Muscle of arm (tissue), 12 donors: Measurements from ENCODE around the gene ZBTB22. TPM values are rescaled to one million over a fixed set of nuclear protein-coding genes. Genes with fewer than 3 reads are reported as not detected.
"Not testable (repeated sequence)": the region's sequence is repeated elsewhere in the genome, so short reads cannot be mapped to it uniquely, and the experiment has no call there.

ENCODE experiments used
- DNase-seq: peaks from one replicate; pipeline ENCODE4 v3.0.0-alpha.2; 2013
- polyA plus RNA-seq, 12 donors: library from polyadenylated mRNA; unstranded; fragments of 120-200 nt; gene quantifications; one replicate each; pipeline ENCODE4 v1.2.1, GENCODE V29; 2013; ENCODE audit not compliant: insufficient read length in 12 of 12

ZBTB22 gene
- polyA plus RNA-seq, 12 donors: 10.9 to 35.6 (median 14.3) TPM; not detected in 1

DNA sequence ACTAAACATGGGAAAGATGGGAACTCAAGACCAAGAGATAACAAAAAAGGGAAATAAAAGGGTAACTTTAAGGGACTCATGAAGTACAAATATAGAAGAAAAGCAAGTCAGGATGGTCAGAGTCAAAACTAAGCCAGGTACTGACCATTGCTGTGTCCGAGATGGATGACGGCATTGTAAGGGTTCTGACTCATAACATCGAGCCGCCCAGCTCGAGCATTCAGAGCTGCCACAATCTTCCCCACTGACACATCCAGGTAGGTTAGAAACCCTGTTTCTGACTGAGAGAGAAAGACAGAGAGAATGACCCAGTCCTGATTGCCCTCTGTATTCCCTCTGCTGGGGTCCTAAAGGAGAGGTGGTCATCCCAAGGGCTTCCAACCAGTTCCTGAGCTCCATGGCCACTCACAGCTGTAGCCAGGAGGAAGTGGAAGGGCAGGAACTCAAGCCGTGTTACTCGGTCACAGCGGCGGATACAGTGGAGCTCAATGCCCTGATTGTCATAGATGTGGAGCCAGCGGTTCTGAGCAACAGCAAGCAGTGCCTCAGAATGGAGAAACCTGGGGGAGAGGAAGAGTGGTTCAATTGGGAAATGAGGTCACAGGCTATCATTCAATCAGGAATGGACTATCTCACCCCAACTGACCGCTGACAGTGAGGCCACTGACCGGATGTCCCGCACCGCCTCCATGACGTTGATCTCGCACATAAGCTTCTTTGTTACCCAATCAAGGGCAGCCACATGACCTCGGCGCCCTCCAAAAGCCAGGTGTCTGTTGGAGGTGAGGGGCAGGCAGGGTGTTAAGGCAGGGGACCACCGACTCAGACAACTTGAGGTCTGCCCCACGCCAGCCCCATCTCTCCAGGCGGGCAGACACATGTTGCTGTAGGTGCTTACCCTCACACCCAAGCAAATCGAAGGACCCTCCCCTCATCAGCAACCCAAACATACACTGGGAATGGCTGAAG is 30.3 kb downstream of the ZBTB22 start:
- DNase-seq: no peak

DNA sequence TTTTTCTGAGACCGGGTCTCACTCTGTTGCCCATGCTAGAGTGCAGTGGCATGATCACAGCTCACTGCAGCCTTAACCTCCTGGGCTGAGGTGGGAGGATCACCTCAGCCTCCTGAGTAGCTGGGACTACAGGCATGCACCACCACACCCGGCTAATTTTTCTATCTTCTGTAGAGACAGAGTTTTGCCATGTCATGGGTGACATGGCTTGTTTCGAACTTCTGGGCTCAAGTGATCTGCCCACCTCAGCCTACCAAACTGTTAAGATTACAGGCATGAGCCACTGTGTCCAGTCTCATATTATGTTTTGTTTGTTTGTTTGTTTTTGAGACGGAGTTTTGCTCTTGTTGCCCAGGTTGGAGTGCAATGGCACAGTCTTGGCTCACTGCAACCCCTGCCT is 32.3 kb downstream of the ZBTB22 start:
- DNase-seq: not testable (repeated sequence)

DNA sequence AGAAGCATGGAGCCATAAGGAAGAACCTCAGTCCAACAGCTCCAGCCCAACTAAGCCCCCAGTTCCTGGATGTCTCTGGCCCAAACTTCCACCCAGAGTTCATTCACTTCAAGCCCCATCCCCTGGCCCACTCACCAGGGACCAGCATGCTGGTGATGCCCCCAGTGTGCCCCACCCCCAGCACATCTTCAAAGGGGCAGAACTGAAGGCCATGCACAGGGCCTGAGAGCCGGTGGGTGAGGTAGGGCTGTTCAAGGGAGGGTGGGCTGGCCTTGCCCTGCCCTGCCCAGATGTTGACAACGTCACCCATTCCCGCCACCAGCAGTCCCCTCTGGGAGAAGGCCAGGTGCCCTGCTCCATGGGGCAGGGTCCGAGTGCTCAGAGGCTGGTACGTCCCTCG is 37.0 kb downstream of the ZBTB22 start:
- no peak for DNase-seq

DNA sequence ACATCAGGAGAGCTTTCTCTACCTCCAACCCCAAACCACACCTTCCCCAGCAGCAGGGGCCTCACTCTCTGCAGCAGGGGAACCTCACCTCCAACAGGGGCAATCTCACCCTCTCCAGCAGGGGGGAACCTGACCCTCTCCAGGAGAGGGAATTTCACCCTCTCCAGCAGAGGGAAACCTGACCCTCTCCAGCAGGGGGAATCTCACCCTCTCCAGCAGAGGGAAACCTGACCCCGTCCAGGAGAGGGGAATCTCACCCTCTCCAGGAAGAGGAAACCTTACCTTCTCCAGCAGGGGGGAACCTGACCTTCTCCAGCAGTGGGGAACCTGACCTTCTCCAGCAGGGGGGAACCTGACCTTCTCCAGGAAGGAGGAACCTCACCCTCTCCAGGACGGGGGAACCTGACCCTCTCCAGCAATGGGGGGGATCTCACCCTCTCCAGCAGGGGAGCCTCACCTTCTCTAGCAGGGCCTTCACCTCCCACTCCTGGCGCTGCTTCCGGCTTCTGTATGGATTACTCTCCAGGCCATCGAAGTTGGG is 37.5 kb downstream of the ZBTB22 start:
- no peak for DNase-seq

DNA sequence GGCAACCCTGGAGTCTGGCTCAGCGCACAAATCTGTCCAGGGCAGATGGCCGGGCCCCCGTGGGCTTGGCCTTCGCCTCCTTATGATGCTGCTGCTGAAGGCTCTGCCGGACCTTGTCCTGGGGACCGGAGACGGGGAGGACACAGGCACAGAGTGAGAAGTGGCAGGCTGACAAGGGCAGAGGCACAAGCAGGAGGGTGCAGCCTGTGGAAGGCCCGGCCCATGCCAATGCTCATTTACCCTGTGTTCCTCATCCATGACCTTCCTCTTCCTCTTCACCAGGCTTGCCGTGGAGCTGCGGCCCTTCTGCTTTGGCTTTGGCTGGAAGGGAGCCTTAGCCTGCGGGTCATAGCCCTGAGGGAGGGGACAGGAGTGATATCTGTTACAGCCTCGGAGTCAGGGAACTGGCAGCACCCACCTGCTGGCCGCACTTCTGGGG is 38.3 kb downstream of the ZBTB22 start:
- no peak for DNase-seq

DNA sequence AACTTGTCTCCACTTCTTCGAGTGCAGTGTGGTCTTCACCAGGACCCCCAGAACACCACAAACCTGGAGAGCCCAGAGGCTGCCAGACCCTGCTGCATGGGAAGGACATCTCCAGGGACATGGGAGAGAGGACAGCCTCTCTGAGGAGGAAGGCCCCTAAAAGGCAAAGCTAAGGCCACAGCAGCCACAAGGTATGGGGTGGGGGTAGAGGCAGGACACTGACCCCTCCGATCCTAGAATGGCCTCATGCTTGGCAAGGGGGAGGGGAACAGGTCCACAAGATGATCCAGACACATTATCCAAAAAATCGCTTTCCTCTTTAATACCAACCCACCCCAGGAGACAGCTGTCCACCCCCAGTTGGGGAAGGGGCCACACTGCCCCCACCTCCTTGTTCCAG is 38.7 kb downstream of the ZBTB22 start:
- DNase-seq: no peak

DNA sequence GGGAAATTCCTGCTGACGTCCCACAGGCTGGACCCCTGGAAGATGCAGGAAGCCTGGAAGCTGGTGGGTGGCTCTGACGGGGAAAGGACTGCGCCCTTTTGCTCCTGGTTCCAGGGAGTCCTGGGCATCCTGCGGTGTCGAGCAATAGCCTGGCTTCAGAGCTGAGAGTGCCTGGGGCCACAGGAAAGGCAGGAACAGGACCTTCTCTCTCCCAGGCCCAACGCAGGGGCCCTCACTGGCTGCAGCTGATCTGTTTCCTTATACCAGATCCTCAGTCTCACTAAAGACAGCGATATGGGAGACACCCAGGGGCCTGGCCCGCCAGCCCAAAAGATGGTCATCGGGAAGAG is 39.2 kb downstream of the ZBTB22 start:
- DNase-seq: no peak

DNA sequence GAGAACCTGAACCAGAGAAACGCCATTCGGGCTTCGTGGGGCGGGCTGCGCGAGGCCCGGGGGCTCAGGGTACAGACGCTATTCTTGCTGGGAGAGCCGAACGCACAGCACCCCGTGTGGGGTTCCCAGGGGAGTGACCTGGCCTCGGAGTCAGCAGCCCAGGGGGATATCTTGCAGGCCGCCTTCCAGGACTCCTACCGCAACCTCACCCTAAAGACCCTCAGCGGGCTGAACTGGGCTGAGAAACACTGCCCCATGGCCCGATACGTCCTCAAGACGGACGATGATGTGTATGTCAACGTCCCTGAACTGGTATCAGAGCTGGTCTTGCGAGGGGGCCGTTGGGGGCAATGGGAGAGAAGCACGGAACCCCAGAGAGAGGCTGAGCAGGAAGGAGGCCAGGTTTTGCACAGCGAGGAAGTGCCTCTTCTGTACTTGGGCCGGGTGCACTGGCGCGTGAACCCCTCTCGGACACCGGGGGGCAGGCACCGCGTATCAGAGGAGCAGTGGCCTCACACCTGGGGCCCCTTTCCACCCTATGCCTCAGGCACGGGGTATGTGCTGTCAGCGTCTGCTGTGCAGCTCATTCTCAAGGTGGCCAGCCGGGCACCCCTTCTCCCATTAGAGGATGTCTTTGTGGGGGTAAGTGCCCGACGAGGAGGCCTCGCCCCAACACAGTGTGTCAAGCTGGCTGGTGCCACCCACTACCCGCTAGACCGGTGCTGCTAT is 39.7 kb downstream of the ZBTB22 start:
- no peak for DNase-seq

DNA sequence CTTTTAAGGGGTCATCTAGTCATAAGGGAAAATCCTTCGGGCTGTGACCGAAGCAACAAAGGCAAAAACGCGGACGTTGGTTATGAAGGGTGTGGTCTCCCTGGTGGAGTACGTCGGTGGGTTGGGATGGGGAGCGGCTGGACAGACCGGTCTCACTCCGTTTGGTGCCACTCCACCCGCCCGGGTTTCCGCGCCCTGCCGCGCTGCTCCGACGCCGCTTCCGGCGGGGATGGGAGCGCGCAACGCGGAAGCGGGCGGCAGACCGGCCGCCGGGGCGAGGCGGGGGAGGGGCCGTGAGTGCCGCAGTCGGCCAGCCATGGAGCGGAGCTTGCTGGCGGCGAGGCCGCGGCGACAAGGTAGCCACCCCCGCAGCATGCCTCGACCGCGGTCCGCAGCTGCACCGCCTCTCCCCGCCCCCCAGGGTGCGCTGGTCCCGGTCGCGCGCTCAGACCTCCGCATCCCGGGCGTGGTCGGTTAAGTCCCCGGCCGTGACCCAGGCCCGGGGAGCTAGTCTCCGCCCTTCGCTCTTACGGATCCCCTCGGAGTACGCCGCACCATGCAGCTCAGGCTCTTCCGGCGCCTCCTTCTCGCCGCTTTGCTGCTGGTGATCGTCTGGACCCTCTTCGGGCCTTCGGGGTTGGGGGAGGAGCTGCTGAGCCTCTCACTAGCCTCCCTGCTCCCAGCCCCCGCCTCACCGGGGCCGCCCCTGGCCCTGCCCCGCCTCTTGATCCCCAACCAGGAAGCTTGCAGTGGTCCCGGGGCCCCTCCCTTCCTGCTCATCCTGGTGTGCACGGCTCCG is 40.5 kb downstream of the ZBTB22 start, which contains the start of gene B3GALT4:
TSS of gene B3GALT4 (plus strand) at position 260 of the 799 bp plus-strand sequence. CDS start at position 557, 297 bp downstream.
- peak; percentile 63 for DNase-seq

DNA sequence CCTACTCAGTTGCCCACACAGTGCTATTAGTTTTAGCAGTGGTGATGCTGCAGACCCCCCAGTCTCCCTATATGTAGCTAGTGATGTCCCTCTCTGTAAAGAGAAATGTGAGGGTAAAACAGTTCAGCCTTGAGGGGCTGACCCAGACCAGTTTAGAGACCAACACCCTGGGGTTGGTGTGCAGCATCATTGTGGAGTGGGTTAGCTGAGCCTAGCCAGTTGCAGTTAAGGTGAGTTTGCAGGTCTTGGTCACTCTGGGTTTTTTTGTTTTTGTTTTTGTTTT is 41.0 kb downstream of the ZBTB22 start:
- DNase-seq: no peak

DNA sequence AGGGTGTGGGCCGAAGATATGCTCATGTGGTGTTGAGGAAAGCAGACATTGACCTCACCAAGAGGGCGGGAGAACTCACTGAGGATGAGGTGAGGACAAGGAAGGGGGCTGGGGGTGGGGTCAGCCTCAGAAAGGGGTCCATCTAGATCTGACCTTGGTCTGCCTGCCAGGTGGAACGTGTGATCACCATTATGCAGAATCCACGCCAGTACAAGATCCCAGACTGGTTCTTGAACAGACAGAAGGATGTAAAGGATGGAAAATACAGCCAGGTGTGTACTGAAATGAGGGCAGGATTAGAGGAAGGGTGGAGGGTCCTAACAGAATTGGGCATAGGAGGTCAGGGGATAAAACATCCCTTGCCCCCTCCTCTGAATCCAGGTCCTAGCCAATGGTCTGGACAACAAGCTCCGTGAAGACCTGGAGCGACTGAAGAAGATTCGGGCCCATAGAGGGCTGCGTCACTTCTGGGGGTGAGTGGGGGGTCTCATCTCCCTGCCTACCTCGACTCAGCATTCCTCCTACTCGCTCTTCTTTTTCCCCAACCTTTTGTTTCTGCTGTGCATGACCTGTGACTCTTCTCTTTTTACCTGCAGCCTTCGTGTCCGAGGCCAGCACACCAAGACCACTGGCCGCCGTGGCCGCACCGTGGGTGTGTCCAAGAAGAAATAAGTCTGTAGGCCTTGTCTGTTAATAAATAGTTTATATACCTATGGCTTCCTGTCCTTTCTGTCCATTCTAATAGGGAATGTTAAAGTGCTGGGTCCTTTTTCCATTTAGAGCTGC is 41.6 kb downstream of the ZBTB22 start:
- not testable (repeated sequence) for DNase-seq

DNA sequence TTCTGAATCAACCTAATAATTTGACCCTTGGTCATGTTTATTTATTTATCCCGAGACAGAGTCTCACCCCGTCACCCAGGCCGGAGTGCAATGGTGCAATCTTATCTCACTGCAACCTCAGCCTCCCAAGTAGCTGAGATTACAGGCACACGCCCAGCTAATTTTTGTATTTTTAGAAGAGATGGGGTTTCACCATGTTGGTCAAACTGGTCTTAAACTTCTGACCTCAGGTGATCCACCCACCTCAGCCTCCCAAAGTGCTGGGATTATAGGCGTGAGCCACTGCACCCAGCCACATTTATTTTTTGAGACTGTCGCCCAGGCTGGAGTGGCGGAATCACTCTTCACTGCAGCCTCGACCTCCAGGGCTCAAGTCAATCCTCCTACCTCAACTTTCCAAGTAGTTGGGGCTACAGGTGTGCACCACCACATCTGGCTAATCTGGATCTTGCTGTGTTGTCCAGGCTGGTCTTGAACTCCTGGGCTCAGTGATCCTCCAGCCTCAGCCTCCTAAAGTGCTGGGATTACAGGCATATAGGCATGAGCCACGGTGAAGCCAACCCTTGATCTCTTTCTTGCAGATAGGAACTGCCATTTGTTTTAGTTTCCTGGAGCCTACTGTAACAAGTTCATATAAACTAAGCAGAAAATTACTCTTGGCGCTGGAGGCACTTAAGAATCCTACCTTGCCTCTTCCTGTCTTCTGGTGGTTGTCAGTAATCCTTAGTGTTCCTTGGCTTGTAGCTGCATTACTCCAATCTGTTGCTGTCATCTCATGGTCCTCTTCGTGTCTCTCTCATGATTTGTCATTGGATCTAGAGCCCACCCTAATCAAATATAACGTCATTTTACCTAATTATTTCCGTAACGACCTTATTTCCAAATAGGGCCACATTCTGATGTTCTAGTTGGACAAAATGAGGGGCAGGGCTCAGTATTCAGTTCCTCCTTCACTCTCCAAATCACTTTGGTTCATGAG is 43.3 kb downstream of the ZBTB22 start:
- DNase-seq: no peak

DNA sequence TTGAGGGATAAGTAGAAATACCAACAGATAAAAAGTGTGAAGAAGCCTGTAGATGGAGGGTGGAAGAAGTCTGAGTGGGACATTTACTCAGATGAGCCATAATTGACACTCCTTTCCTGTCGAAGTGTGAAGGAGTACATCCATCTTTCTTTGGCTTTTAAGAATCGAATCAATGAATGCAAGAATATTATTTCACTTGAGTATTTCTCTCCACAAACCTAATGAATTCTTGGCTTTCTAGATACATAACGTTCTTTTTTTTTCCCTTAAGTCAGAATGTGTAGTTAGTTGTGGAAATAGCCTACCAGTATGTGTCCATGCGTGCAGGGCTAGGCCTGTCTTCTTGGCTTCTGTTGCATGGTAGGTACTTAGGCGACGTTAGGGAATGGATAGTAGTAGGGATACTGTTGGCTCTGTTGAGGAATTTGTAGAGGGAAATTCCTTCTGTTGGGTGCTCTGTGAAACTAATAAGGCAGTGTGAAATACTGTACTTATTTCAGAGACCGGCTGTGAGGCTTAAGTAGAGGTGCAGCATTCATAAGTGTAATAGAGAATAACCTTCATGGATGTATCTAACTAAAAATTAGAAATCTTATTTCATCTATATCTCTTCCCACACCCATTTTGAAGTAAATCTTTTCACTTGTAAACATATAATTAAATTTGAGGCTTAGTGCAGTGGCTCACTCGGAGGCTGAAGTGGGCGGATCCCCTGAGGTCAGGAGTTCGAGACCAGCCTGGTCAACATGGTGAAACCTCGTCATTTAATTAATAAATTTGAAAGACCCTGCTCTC is 44.2 kb downstream of the ZBTB22 start:
- no peak for DNase-seq

DNA sequence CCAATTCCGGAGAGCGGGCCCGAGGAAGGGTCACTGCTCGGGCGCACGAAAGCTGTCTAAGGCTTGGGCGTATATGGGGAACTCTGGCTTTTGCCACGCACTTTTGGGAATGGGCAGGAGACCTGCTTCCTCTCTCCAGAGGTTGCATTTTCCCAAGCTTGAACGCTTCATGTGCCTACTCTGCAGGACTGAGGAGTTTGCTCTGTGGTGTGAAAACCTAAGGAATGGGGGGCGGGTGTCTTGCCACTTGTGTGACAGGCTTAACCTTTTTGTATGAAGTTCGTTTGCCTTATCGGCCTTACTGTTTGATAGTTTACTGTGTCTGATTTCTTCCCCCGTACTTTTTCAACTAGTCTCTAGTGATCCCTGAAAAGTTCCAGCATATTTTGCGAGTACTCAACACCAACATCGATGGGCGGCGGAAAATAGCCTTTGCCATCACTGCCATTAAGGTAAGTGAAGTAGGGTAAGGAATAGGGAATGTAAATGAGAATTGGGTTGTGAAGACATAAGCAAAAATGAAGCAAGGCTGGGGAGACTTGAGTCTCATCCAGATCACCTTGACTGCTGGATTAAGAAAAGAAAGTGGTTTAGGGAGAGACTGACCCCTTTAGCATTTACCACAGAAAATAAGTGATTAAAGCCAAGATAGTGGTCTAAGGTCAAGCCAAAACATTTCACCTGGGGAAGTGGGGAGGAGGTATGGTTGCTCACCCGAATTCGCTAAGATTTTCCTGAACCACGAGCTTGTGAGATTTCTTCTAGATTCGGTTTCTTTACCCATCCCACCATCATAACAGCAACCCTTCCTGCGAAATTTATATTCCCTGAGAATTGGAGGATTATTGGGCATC is 45.0 kb downstream of the ZBTB22 start:
- DNase-seq: no peak

DNA sequence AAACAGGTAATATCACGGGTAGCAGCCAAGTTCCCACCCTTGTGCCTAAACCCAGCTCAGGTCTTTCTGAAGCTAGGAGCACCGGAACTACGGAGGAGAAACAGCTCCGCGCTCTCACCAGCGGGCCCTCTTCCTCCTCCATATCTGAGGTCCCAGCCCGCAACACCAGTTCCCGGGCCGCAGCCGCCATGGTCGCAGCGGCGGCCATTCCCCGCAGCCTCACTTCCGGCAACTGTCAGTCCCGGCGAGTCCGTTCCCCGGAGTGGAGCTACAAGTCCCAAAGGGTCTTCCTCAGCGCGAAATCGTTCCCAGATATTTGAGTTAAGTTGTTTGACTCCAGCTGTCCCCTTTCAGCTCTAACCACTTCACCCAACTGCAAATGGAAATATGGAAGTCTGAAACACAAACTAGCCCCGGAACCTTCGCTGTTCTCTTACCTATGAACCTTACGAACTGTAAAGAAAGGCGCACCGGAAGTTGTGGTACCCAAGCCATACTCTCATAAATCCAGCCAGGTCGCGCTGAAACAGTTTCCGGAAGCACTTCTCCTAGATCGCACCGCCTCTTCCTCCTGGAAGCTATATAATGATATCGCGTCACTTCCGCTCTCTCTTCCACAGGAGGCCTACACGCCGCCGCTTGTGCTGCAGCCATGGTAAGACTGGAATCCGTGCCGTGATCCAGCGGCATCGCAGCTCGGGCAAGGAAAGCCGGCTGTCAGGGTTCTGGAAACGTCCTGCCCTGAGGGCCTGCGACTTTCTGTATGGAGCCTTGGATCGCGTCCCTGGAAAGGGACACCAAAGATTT is 45.9 kb downstream of the ZBTB22 start, which contains the start of the genes RPS18 and VPS52:
TSS of gene RPS18 (plus strand) at position 608 of the 807 bp plus-strand sequence. CDS start at position 653, 45 bp downstream.
TSS of gene VPS52 (minus strand) at position 409 of the 807 bp plus-strand sequence. CDS start at position 208, 201 bp downstream.
- DNase-seq: peak; percentile 99

DNA sequence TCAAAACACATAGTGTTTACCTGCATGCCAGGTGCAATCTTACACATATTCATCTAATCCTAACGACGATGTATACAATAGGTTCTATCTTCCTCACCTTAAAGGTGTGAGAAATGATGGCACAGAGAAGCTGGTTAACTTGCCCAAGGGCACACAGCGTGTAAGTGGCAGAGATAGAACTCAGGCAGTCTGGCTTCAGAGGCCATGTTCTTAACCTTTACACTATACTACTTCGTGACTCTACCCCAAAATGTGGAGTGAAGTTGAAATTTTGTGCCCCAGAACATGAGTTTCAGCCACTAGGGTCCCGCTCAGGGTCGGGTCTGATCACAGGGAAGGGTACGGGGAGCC is 46.5 kb downstream of the ZBTB22 start:
- no peak for DNase-seq
